ENCODE measurements around the gene DOK5.

Gene DOK5

DNA sequence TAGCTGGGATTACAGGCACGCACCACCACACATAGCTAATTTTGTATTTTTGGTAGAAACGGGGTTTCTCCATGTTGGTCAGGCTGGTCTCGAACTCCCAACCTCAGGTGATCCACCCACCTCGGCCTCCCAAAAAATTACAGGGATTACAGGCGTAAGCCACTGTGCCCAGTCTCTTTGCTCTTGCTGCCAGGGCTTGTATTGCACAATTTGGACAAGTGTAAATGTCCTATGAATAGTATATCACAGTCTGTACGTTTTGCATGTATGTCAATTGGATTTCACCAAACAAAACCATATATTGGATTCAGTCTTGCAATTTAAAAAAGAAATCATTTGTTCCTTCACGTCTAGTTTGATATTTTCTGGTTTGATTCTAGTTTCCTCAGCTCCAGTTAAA is 2.1 kb upstream of the DOK5 start:
- no peaks in the 10 kb centered on the region for H4K20me1 ChIP-seq (ENCODE audit: insufficient read depth, low read length, poor library complexity, severe bottlenecking)
- no peak overlapping the region for H2AFZ ChIP-seq (ENCODE audit: low read length)
- no peak overlapping the region for H3K4me2 ChIP-seq (ENCODE audit: low read depth, low read length, poor library complexity, severe bottlenecking)
- H3K79me2 ChIP-seq (ENCODE audit: insufficient read depth, low read length), result no peaks in the 10 kb centered on the region
- no peaks in the 10 kb centered on the region for H3K27me3 ChIP-seq (ENCODE audit: insufficient read depth, low read length, poor library complexity, severe bottlenecking)
- H3F3A ChIP-seq (ENCODE audit: low read depth), result no peaks in the 10 kb centered on the region
- no peaks in the 10 kb centered on the region for H3K36me3 ChIP-seq (ENCODE audit: insufficient read depth, low read length)
- no peaks in the 10 kb centered on the region for H3K9me2 ChIP-seq (replicated peaks; ENCODE audit: low read depth, low read length)
- no peaks in the 10 kb centered on the region for H3K4me1 ChIP-seq (ENCODE audit: insufficient read depth, low read length, poor library complexity, severe bottlenecking)
- H3K9me3 ChIP-seq (ENCODE audit: insufficient read depth, low read depth, low read length), result no peaks in the 10 kb centered on the region
- TF ChIP-seq, protein P1, sequence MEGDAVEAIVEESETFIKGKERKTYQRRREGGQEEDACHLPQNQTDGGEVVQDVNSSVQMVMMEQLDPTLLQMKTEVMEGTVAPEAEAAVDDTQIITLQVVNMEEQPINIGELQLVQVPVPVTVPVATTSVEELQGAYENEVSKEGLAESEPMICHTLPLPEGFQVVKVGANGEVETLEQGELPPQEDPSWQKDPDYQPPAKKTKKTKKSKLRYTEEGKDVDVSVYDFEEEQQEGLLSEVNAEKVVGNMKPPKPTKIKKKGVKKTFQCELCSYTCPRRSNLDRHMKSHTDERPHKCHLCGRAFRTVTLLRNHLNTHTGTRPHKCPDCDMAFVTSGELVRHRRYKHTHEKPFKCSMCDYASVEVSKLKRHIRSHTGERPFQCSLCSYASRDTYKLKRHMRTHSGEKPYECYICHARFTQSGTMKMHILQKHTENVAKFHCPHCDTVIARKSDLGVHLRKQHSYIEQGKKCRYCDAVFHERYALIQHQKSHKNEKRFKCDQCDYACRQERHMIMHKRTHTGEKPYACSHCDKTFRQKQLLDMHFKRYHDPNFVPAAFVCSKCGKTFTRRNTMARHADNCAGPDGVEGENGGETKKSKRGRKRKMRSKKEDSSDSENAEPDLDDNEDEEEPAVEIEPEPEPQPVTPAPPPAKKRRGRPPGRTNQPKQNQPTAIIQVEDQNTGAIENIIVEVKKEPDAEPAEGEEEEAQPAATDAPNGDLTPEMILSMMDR (conservative IDR thresholded peaks at IDR 0.05; ENCODE audit: low read length), result no peak
- TF ChIP-seq EZH2phosphoT487 (IDR thresholded peaks at IDR 0.05; ENCODE audit: borderline replicate concordance), result no peak
- H3K4me3 ChIP-seq (ENCODE audit: low read length, poor library complexity, severe bottlenecking), result no peak overlapping the region
- no peak overlapping the region for H3K9ac ChIP-seq (ENCODE audit: low read depth, low read length, poor library complexity, severe bottlenecking)

DNA sequence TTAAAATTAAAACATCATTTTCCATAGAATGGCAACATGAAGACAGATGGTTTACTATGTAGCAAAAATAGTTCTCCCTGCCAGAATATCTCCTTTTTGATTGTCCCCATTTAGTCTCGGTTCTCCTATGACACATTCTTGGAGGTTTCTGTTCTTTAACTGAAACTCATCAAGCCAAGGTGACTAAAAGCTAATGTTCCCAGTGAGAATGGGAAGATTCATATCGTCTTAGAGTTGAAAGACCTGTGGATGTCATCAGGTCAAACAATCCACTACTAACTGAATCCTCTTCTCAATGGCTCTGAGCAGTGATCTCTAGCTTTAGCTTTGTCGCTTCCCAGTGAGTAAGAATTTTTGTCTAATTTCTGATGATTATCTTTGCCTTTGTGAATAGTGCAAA is 1.3 kb upstream of the DOK5 start:
- Histone ChIP-seq H3K4me2 (ENCODE audit: low read depth, low read length, poor library complexity, severe bottlenecking) (no peak overlapping the region), H3K9me3 (ENCODE audit: insufficient read depth, low read depth, low read length) (no peaks in the 10 kb centered on the region), H3K79me2 (ENCODE audit: insufficient read depth, low read length) (no peaks in the 10 kb centered on the region), H3K36me3 (ENCODE audit: insufficient read depth, low read length) (no peaks in the 10 kb centered on the region), H3K4me3 (ENCODE audit: low read length, poor library complexity, severe bottlenecking) (no peak overlapping the region), H3K4me1 (ENCODE audit: insufficient read depth, low read length, poor library complexity, severe bottlenecking) (no peaks in the 10 kb centered on the region), H4K20me1 (ENCODE audit: insufficient read depth, low read length, poor library complexity, severe bottlenecking) (no peaks in the 10 kb centered on the region), H3K9me2 (replicated peaks; ENCODE audit: low read depth, low read length) (no peaks in the 10 kb centered on the region), H2AFZ (ENCODE audit: low read length) (no peak overlapping the region), H3F3A (ENCODE audit: low read depth) (no peaks in the 10 kb centered on the region), H3K9ac (ENCODE audit: low read depth, low read length, poor library complexity, severe bottlenecking) (no peak overlapping the region), H3K27me3 (ENCODE audit: insufficient read depth, low read length, poor library complexity, severe bottlenecking) (no peaks in the 10 kb centered on the region)
- TF ChIP-seq, protein P1 (conservative IDR thresholded peaks at IDR 0.05; ENCODE audit: low read length), result no peak
- TF ChIP-seq EZH2phosphoT487 (IDR thresholded peaks at IDR 0.05; ENCODE audit: borderline replicate concordance), result no peak

DNA sequence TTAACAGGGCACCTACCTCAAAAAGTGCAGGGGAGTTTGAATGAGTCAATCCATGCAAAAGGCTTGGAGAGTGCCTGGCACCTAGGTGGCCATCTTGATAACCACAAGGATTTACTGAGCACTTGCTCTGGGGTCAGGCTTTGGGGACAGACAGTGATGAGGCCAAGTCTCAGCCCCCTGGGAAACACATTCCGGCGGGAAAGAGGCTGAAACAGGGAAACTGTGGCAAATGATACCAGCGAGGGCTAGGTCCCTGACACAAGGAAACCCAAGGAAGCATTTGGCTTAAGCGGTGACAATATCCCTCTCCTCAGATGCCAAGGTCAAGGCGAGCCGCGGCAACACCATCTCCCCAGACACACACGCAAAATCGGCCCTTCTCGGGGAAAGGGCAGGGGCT is 527 bp upstream of the DOK5 start:
- Histone ChIP-seq H3K79me2 (ENCODE audit: insufficient read depth, low read length) (no peaks in the 10 kb centered on the region), H2AFZ (ENCODE audit: low read length) (no peak overlapping the region), H3K4me1 (ENCODE audit: insufficient read depth, low read length, poor library complexity, severe bottlenecking) (no peaks in the 10 kb centered on the region), H3K27me3 (ENCODE audit: insufficient read depth, low read length, poor library complexity, severe bottlenecking) (no peaks in the 10 kb centered on the region), H4K20me1 (ENCODE audit: insufficient read depth, low read length, poor library complexity, severe bottlenecking) (no peaks in the 10 kb centered on the region), H3K36me3 (ENCODE audit: insufficient read depth, low read length) (no peaks in the 10 kb centered on the region), H3K9ac (ENCODE audit: low read depth, low read length, poor library complexity, severe bottlenecking) (no peak overlapping the region), H3K4me2 (ENCODE audit: low read depth, low read length, poor library complexity, severe bottlenecking) (no peak overlapping the region), H3F3A (ENCODE audit: low read depth) (no peaks in the 10 kb centered on the region), H3K9me3 (ENCODE audit: insufficient read depth, low read depth, low read length) (no peaks in the 10 kb centered on the region), H3K4me3 (ENCODE audit: low read length, poor library complexity, severe bottlenecking) (no peak overlapping the region), H3K9me2 (replicated peaks; ENCODE audit: low read depth, low read length) (no peaks in the 10 kb centered on the region; the same call in 1 of the 2 replicates)
- no peak for TF ChIP-seq EZH2phosphoT487 (IDR thresholded peaks at IDR 0.05; ENCODE audit: borderline replicate concordance)
- TF ChIP-seq, protein P1 (conservative IDR thresholded peaks at IDR 0.05; ENCODE audit: low read length), result no peak

Measured in Loucy (cell line).